ENCODE results near the gene SLC24A3.

SLC24A3 gene

DNA sequence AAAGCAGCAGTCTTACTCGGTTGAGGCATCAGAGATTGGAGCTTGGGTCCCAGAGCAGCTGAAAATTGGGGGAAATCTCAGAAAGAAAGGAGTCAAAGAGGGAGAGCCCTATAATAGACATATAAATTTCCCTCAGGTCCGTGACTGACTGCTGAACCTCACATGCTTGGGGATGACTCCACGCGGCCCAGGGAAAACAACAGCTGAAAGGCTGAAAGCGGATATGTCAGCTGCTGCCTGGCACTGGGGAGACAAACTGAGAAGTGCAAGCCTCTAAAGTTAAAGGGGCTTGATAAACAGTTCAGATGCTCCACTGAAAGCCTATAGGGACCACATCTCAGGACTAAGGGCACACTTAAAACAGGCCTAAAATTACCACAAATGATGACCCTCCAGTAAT lies 289.7 kb downstream of the SLC24A3 start:
- no peak for DNase-seq (ENCODE audit: low read depth in 2 of 2)

DNA sequence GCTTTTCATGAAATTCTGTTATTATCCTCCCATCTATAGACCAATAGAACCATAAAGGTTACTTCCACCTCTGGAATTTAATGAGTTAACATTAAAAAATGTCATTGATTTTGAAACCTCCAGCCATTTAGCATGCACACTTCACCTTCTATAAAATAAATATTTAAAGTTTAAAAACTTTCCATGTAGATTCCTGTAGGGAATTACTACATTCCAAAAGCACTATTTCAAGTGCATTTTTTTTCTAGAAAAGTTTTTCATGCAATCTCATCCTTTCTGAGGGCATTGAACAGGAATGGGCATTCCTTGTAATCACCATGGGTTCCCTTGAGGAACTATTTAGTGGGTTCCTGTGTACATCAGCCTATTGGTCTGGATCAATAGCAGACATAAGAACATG lies 291.8 kb downstream of the SLC24A3 start:
- DNase-seq (ENCODE audit: low read depth in 2 of 2), result no peak

DNA sequence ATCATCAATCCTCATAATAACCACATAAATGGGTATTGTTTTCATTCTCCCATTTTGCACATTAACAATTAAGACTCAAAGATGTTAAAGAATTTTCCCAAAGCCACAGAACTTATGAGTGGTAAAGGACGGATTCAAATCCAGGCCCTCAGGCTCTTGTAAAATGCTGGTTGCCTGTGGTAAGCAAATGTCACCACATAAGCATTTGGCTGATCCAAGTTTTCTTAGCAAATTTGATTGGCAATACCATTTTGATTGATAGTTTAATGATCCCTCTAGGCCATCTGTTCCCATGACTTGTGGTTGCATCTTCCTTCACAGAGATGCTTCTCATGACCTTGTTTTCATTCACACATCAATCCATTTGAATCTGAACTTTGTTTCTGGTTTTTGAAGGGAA lies 293.6 kb downstream of the SLC24A3 start:
- DNase-seq (ENCODE audit: low read depth in 2 of 2), result no peak

DNA sequence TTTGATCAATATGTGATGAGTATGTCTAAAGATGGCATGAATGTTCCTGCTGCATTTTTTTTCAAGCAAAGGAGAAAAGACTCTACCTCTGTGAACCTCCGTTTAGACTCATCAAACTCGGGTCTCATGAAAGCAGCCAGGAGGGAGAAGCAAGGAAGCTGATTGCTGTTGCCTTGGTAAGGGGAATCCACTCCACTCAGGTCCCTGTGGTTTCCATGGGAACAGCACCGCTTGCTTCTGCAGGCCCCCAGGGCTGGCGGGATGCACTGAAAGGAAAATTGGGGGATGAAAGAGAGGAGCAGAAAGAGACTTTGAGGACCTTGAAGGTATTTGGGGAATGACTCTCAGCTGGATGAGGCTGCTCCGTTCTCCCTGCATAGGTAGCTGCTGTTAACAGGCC lies 296.0 kb downstream of the SLC24A3 start:
- no peak for DNase-seq (ENCODE audit: low read depth in 2 of 2)

DNA sequence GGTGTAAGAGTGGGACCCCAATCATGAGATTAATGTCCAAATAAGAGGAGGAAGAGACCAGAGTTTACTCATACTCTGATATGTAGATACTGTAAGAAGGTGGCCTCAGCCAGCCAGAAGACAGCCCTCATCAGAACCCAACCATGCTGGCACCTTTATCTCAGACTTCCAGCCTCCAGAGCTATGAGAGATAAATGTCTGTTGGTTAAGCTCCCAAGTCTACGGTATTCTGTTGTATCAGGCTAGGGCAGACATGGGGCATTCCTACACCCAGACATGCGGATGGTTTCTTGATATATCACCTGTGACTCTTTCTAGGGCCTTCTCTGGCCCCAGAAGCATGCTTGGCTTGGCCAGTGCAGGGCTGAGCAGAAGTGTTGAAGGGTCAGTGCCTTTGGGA lies 298.2 kb downstream of the SLC24A3 start:
- no peak for DNase-seq (ENCODE audit: low read depth in 2 of 2)

DNA sequence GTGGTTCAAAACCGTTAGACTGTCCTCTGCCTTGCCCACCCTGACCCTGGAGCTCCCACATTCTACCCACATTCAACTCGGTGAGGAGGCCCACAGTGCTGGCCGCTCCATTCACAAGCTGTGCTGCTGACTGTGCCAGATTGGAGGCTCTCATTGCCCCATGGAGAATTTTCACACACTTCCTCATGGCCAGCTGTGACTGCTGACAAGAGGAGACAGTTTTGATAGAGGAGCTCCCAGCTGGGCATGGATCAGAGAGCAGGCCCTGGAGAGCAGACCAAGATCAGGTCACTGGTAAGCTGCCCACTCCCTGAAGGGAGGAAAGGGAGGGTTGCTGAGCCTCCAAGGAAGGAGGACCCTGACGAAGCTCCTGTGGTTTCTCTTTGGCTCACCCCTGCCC lies 299.5 kb downstream of the SLC24A3 start:
- DNase-seq (ENCODE audit: low read depth in 2 of 2), result no peak

DNA sequence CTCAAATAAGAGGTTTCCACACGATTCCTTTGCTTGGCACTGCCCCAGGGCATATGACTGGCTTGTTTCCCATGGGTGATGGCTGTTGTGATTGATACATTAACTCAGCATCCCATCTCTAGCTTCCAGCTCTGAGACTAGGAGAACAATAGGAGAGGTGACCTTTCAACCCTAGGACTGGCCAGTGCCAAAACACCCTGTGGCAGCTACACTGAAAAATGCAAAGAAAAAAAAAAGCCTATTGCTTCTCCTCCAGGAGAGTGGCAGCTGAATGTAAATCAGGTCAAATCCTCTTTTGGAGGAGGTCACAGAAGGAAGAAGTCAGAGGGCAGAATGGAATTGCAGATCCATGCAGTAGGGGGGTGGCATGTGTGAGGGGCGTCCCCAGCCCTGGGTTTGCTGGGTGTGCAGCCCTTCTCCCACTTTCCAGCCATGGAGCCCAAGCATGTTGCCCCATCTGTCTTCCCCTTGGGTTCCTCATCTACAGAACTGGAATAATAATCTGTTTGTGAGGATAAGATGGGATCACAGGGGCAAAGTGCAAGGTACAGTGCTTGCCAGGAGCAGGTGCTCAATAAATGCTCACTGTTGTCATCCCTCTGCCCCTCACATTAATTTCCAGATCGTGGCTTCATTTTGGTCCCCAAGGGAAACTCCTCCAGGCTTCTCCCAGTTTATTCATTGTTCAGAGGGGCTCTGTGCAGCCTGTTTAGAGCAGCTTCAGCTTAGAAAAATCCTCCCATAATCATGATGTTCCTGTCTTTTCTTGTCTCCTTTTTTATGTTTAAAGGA lies 300.6 kb downstream of the SLC24A3 start:
- no peak for DNase-seq (ENCODE audit: low read depth in 2 of 2)

DNA sequence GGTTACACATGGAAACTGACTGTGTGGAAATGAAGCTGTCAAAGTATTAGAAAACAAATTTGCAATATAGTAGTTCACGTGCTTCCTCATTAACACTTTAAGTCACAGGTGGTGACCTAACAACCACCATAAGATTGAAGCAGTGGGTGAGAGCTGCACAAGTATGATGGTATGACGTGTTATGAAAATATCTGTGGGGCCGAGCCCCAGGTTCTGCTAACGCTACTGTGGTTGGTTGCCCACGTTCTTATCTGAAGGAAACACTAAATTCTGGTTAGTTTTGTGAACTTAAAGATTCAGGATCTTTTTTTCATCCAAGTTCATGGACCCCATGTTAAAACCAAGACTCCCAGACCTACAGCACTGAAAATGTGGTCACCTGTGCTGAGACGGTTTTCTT lies 302.6 kb downstream of the SLC24A3 start:
- no peak for DNase-seq (ENCODE audit: low read depth in 2 of 2)

DNA sequence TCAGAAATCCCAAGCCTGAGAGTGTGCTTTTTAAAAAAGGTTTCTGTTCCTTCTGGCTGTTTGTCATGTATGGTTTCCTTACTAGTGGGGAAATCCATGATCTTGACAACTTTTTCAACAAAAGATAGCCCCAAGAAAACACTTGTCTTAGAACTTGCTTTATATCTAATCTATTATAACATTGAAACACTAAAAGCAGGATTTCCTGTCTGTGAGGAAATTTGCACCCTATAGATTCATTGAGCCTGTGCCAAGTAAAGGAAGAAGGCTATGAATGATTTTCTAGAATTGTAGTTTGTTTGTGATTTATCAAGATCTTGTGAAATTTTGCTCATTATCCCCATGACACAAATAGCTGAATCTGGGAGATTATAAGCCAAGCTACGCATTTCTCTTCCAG lies 307.0 kb downstream of the SLC24A3 start:
- no peak for DNase-seq (ENCODE audit: low read depth in 2 of 2)

DNA sequence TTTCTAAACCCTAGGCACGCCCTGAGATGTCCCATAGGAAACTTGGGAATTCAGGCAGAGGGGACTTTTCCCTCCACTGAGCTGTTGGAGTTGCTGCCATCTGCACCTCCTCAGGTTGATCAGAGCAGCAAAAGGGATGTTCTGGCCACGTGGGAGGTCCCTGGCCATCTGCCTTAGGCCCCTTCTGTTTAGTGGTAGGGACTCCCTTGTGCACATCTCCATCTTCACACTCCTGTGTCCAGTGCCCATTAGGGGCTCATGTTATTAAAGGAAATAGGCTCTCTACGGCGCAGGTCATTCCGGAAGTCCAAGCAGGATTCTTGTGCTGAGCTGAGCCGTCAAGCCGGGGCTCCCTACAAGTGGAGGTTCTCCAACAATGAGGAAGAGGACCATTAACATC lies 307.8 kb downstream of the SLC24A3 start:
- DNase-seq (ENCODE audit: low read depth in 2 of 2), result no peak

DNA sequence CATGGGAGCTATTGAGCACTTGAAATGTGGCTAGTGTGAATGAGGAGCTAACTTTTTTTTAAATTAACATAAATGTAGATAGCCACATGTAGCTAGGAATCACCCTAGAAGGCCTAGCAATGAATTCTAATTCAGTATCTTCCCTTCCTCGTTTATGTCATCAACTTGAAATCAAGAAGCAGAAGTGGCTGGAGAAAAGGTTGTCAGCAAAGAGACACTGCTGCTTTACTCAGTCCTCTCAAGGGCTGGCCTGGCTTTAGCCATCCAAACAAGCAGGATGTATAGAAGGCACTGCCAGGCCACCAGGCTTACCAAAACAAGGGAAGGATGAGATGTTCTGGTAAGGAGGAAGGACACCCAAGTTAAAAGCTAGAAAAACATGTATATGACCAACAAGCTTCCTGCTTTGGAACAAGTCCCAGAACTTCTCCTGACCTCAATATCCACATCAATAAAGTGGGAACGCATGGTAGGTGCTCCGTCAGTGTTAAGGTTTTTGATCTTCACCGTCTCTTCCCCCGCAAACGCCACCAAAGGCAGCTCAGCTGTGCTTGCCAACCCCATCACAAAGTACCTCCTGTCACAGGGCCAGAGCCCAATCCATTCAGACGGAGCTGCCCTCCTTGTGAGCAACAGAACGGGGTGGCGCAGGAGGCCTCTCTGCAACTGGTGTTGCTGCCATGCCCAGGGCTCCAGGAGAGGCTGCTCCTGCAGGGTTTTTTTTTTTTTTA lies 309.8 kb downstream of the SLC24A3 start:
- DNase-seq (ENCODE audit: low read depth in 2 of 2), result no peak

DNA sequence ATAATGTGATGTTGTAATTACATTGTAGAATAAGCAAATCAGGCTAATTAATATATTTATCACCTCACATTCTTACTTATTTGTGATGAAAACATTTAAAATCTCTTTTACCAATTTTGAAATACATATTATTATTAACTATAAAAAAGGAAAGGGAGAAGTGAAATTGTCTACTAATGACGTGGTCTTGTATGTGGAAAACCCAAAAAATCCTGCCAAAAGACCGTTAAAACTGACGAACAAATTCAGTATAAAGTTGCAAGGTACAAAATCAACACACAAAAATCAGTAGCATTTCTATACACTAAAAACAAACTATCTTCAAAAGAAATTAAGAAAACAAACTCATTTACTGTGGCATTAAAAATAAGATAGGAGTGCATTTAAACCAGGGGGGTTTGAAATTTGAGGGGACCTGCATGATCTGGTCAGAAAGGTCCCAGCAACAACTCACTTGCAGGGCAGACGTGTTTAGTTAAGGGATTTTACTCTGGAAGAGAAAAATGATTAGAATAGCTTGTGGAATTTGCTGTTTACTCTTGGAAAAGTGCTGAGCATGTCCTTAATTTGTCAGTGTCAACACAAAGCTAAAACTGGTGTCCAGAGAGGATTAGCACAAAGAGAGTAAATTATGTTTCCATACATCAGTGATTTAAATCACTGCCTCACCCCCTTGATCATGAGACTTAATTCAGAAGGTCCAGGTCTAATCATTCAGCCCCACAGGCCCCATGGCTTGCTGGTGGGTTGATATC lies 310.6 kb downstream of the SLC24A3 start:
- DNase-seq (ENCODE audit: low read depth in 2 of 2), result no peak

DNA sequence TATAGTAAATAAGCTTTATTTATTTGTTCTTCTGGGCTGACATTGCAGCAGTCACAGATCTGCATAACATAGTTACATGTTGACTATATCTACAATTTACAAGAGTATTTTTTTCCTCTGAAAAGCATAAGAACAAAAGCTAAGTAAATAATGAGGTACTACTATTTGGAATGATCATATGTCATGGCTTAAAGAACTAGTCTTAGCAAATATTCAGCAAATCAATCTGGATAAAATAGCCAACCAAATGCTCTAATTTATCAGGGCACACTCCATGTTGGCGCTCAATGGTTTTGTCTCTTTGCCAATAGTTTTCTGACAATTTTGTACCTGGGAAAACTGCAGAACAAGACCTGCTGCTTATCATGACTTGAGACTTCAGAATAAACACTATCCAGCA lies 312.2 kb downstream of the SLC24A3 start:
- DNase-seq (ENCODE audit: low read depth in 2 of 2), result no peak

DNA sequence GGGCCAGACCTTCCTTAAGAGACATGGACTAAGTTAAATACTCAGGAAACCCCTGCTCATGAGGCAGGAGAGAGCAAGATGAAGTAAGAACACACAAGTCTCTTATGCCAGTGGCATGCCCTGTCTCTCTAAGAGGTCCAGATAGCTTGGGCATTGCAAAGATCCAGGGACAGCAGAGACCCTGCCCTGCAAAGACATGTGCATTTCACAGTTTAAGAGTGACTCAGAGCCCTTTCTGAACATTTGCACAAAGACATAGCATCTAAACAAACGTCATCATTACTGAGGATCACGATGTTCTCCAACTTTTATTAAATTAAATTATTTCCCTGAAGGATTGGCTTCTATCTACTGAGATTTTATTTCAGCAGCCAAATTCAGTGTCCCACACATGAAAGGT lies 315.1 kb downstream of the SLC24A3 start:
- no peak for DNase-seq (ENCODE audit: low read depth in 2 of 2)

DNA sequence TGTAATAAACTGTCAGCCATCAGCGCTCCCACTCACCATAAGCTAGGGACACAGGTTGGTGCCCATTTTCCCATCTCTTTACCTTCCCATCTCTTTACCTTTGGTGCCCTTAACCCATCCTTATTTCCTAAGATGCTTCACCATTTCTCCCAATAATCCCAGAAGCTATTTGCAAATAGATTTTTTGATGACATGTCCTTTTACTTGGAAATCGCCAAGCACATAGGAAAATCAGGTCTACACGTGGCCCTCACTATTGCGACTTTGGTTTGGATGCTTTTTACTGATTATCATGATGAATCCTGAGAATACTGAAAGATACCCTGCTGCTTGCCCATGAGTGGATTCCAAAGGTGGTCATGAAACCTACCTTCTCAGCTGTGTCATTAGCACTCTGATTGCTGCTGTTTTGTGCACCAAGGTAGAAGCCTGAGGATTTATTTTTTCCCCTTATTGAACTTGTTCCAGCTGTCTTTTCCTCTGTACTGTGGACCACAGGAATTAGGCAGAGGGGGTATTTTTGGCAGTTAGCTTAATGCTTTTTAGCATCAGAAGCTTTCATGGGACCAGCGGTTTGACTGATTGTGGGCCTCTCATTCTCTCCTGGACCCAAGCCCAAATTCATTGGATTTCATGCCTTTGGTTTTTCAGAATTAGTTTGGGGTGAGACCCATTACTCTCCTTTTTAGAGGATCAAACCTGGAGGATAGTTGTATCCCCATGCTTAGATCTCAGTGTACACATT lies 316.0 kb downstream of the SLC24A3 start:
- DNase-seq (ENCODE audit: low read depth in 2 of 2), result no peak

DNA sequence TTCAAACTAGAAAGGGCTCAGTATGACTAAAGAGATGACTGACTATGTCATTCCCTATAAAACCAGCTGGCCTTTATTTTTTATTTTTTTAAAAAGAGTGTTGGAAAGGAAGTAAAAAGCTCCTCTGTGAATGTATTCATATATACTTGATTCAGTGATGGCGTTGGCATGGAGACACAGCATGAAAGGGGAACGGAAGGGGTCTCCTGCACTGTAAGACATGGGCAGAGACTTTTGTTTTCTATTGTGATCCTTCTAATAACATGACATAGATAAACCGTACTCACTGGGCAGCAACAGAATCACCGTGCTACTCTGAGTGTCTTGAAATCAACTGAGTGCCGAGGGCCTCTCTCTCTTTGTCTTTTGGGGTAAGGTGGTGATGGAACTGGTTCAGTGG lies 317.6 kb downstream of the SLC24A3 start:
- DNase-seq (ENCODE audit: low read depth in 2 of 2), result no peak

DNA sequence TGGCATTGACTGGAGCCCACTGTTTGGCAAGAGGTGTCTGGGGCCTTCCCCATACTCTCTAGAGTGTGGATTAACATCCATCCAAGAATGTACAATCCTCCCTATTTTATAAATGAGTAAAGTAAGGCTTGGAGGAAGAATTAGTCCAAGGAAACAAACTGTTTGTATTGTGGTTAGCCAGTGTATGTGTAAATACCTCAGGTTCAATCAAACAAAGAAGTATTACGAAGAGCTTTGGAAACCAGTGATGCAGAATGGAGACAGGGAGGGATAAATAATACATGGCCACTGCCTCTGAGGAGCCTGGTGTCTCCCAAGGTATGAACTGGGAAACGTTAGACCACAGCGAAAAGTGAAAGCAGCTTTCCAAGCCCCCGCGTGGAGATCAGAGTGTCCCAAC lies 319.0 kb downstream of the SLC24A3 start:
- no peak for DNase-seq (ENCODE audit: low read depth in 2 of 2)

DNA sequence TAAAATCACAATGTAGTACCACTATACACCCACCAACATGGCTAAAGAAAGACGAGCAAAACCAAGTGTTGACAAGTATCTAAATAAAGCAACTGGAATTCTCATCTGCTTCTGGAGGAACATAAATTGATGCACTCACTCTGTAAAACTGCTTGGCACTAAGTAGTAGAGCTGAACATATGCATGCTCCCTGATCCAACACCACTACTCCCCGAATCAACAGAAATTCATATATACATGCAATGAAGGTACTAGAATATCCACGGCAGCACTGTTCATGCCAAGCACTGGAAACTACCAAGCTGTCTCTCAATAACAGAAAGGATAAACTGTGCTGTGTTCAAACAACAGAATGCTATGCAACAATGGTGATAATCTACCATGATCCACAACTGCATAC lies 326.1 kb downstream of the SLC24A3 start:
- DNase-seq (ENCODE audit: low read depth in 2 of 2), result no peak

DNA sequence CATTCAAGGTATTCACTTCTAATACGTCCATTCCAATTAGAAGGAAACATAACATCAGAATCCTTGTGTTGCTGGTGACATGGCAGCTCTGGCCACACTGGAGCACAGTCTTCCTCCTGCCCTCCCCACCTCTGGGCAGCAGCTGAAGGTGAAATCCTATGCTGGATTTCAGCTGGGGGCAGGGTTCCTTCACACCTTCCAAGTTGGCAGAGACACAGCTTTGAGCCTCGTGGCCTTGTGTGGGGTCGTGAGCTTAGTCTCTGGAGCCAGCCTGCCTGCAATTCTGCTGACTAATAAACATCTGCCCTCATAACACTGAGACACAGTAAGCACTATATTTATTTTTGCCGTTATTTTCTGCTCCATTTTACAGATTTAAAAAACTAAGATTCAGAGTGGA lies 326.7 kb downstream of the SLC24A3 start:
- no peak for DNase-seq (ENCODE audit: low read depth in 2 of 2)

DNA sequence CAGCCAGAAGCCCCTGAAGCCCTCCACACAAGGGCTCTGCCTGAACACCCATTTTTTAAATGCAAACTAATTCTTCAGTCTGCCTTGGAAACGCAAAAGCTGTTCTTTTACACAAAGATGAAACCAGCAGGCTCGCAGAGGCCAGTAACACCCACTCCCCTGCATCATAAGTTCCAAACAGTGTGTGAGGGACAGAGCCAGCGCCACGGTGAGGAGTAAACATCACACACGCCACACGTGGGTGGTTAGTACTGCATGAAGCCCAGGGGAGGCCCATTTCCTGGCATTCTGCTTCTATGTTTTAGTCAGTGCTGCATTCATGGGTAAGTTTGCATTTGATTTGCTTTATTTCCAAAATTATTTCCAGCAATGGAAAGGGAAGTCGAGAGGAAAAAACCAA lies 327.9 kb downstream of the SLC24A3 start:
- no peak for DNase-seq (ENCODE audit: low read depth in 2 of 2)

DNA sequence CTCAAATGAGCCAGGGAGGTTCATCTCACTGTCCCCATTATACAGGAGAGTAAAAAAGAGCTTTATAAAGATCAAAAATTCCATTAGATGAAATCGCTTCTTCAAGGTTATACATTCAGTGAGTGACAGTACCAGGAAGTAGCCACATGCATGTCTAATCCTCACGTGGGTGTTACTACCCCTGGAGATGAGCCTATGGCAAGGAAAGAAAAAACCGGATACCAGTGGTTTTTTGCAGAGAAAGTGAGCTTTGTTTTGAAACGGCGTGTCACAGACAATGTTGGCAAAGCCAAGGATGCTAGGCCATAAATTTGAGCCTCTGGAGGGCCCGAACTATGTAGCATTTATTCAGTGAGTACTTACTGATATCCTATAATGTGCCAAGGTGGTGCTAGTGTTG lies 330.7 kb downstream of the SLC24A3 start:
- DNase-seq (ENCODE audit: low read depth in 2 of 2), result no peak

DNA sequence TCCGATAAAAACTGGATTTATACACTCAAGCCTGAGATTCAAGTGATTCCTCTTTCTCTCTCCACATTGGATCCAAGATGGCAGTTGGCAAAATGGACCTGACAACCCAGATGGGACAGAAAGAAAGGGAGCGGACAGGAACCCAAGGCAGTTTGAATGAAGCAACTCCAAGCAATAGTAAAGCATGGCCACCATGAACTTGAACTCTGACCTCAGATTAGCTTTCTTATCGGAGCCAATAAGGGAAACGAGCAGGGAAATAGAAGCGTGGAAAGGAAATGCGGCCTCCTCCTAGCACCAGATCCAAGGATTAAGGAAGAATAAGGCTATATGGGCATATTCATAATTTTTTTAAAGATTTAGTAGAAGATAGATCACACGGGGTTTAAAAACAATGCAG lies 332.2 kb downstream of the SLC24A3 start:
- no peak for DNase-seq (ENCODE audit: low read depth in 2 of 2)

All from stimulated activated CD4-positive, alpha-beta T cell treated with anti-CD3 and anti-CD28 coated beads, Interleukin-1b, Interleukin-23, amount 100 ng/mL, for 4 hours (primary cell).